B cell (primary cell): Measurements from ENCODE around the gene USP6. TPM values are rescaled to one million over a fixed set of nuclear protein-coding genes. Genes with fewer than 3 reads are reported as not detected.
"Not testable (repeated sequence)": the region's sequence is repeated elsewhere in the genome, so short reads cannot be mapped to it uniquely, and the experiment has no call there.

Experiments
- ATAC-seq: fragments of 200-7000 bp; cut with Tn5 transposase; one replicate; pipeline ENCODE4 v1.10.0; 2021; ENCODE audit warnings: low read depth, mild to moderate bottlenecking, moderate number of reproducible peaks, moderate library complexity
- CTCF ChIA-PET: fragments of 350-600 bp; sonication (Branson Sonifier 250); formaldehyde crosslinking; loops from one replicate; lab custom pipeline; 2021; ENCODE audit warnings: antibody characterized with exemption, inconsistent platforms; lab: Charles Lee
- POLR2A ChIA-PET: fragments of 350-600 bp; sonication (Branson Sonifier 250); formaldehyde crosslinking; loops from one replicate; lab custom pipeline; 2021; ENCODE audit warnings: antibody characterized with exemption; lab: Charles Lee
- DNase-seq: peaks from one replicate; pipeline ENCODE4 v3.0.0; 2013
- H2AFZ ChIP-seq: 2 replicates; pipeline ENCODE4 v1.6.1; 2012; ENCODE audit warnings: mild to moderate bottlenecking, low read depth, low read length; ENCODE audit not compliant: insufficient read depth, poor library complexity, severe bottlenecking
- H3K27ac ChIP-seq, 2 donors: 1 replicate in 1 of 2; 2 replicates in 1 of 2; pipeline ENCODE4 v1.5.1; 2012 to 2013; ENCODE audit warnings: low read length in 2 of 2, mild to moderate bottlenecking in 2 of 2, moderate library complexity in 1 of 2
- H3K27me3 ChIP-seq, 4 experiments: fragments of 200-600 bp in 1 of 4; sonication (generic) in 1 of 4; replicated peaks in 1 of 4; 1 replicate in 2 of 4; 2 replicates in 2 of 4; pipeline versions ENCODE4 v1.6.1 to v1.7.0; 2013 to 2016; ENCODE audit warnings: low read length in 3 of 4, mild to moderate bottlenecking in 2 of 4, mixed read lengths in 1 of 4, moderate library complexity in 1 of 4; ENCODE audit not compliant: insufficient read depth in 4 of 4, control insufficient read depth in 3 of 4; ENCODE audit errors: control extremely low read depth in 1 of 4
- H3K36me3 ChIP-seq, 2 experiments: replicated peaks in 1 of 2; 1 replicate in 1 of 2; 2 replicates in 1 of 2; pipeline versions ENCODE4 v1.6.1 to v1.7.1; 2013; ENCODE audit warnings: low read length in 1 of 2; ENCODE audit not compliant: insufficient read depth in 2 of 2, control insufficient read depth in 1 of 2; ENCODE audit errors: control extremely low read depth in 1 of 2, extremely low read depth in 1 of 2
- H3K4me1 ChIP-seq, 2 donors: fragments of 200-600 bp in 1 of 2; sonication (generic) in 1 of 2; 1 replicate in 1 of 2; 2 replicates in 1 of 2; pipeline versions ENCODE4 v1.5.1 to v1.6.1; 2013 to 2017; ENCODE audit warnings: low read length in 2 of 2; ENCODE audit not compliant: control insufficient read depth in 2 of 2, insufficient read depth in 2 of 2
- H3K4me2 ChIP-seq: replicated peaks from 2 replicates; pipeline ENCODE3; 2012; ENCODE audit warnings: mild to moderate bottlenecking, low read depth, low read length; ENCODE audit not compliant: poor library complexity, severe bottlenecking
- H3K4me3 ChIP-seq, 5 experiments: fragments of 200-600 bp in 1 of 5; sonication (generic) in 1 of 5; 1 replicate in 3 of 5; 2 replicates in 2 of 5; pipeline versions ENCODE4 v1.5.1 to v1.7.0; 2011 to 2016; ENCODE audit warnings: low read length in 4 of 5, mild to moderate bottlenecking in 4 of 5, low read depth in 2 of 5, control low read depth in 1 of 5, moderate library complexity in 1 of 5; ENCODE audit not compliant: insufficient read depth in 1 of 5; ENCODE audit errors: control extremely low read depth in 1 of 5, extremely low read depth in 1 of 5
- H3K79me2 ChIP-seq: fragments of 200-600 bp; sonication (generic); one replicate; pipeline ENCODE4 v1.6.0; 2016; ENCODE audit warnings: low read length; ENCODE audit not compliant: control insufficient read depth, insufficient read depth
- H3K9ac ChIP-seq: fragments of 200-600 bp; sonication (generic); 2 replicates; pipeline ENCODE4 v1.6.1; 2017; ENCODE audit warnings: mild to moderate bottlenecking, low read length, moderate library complexity
- H3K9me3 ChIP-seq, 3 donors: one replicate each; pipeline versions ENCODE4 v1.6.1 to v1.7.1; 2013; ENCODE audit warnings: low read length in 2 of 3; ENCODE audit not compliant: control insufficient read depth in 2 of 3, insufficient read depth in 1 of 3; ENCODE audit errors: control extremely low read depth in 1 of 3
- H4K20me1 ChIP-seq: 2 replicates; pipeline ENCODE4 v1.6.0; 2012; ENCODE audit warnings: mild to moderate bottlenecking, low read length; ENCODE audit not compliant: insufficient read depth, control insufficient read depth, poor library complexity, severe bottlenecking
- H3K27ac Mint-ChIP-seq: one replicate; pipeline ENCODE4 v1.8.0; 2021; ENCODE audit warnings: mixed read lengths
- H3K27me3 Mint-ChIP-seq: one replicate; pipeline ENCODE4 v1.8.0; 2021; ENCODE audit warnings: mixed read lengths
- H3K4me1 Mint-ChIP-seq: one replicate; pipeline ENCODE4 v1.8.0; 2021; ENCODE audit warnings: mixed read lengths
- H3K4me3 Mint-ChIP-seq: one replicate; pipeline ENCODE4 v1.8.0; 2021; ENCODE audit warnings: mixed read lengths
- H3K9me3 Mint-ChIP-seq: one replicate; pipeline ENCODE4 v1.8.0; 2022; ENCODE audit warnings: mixed read lengths; ENCODE audit not compliant: insufficient read depth
- EZH2 ChIP-seq: IDR thresholded peaks from 2 replicates; pipeline ENCODE4 v1.6.1; 2012; ENCODE audit warnings: borderline replicate concordance, low read depth, mild to moderate bottlenecking, moderate library complexity, low read length; ENCODE audit not compliant: insufficient read depth, poor library complexity, severe bottlenecking
- WGBS: methylation state at CpG from one replicate; pipeline ENCODE4 v1.1.5; 2013; ENCODE audit warnings: missing lambda C conversion rate; ENCODE audit not compliant: insufficient coverage; 5-methylcytosine and 5-hydroxymethylcytosine counted together
- intact Hi-C: fragments of 100-400 bp; cut with micrococcal nuclease; formaldehyde crosslinking; loops from one replicate; pipeline ENCODE4 v1.10.0; 2022
- polyA plus RNA-seq: library from polyadenylated mRNA; depleted of rRNA; stranded (reverse); fragments of >200 nt; gene quantifications from 2 replicates; pipeline ENCODE4 v1.2.3, GENCODE V29; 2012
- total RNA-seq, 2 donors: library from RNA; stranded (reverse); fragments of 120-200 nt in 1 of 2; gene quantifications; 1 replicate in 1 of 2; 2 replicates in 1 of 2; pipeline versions ENCODE4 v1.2.3 to v1.2.4, GENCODE V29; 2013 to 2022
- TF ChIP-seq, protein P1 (sequence below): fragments of 200-600 bp; IDR thresholded peaks from one replicate; pipeline ENCODE4 v1.8.0; 2022; ENCODE audit warnings: antibody characterized with exemption, mild to moderate bottlenecking

USP6 gene
- total and polyA plus RNA-seq, 2 donors (not counting 1 experiment from before 2014, with no cell fraction given), result 0.36 to 0.47 TPM

DNA sequence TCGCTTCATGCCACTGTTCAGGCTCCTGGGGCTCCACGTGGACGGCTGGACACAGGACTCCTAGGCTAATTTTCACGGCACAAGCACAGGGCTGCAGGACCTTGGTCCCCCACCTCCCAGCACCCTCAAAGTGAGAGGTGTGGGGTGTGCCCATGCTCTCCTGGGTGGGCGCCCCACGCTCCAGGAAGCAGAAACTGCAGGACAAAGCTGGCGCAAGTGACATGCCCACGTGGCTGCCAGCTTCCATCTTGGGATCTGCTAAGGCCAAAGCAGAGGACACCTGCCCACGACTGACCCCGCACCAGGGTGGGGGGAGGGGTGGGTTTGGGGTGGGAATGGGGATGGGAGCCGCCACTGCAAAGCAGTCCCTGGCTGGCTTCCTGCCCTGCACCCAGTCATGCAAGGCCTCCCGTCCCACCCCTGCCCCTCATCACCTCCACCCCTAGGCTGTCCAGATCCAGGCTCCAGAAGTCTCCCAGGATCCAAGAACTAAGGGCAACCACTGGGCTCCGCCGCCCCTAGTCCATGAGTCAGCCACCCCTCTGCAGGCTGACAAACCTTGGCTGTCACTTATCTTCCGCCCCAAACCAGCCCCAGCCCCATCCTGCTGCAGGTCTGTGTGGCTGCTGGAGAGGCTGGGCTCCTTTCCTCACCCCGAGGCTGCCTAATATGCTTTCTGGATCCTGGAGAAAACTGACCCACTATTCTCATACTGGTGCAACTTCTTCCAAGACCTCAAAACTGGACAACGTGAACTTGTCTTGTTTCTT lies 11.1 kb downstream of the USP6 start:
- no peaks in the 10 kb centered on the region for H3K36me3 ChIP-seq
- H3K4me2 ChIP-seq, result no peak overlapping the region
- CTCF ChIA-PET, result no interaction called here
- H3K27ac ChIP-seq, result no peak overlapping the region
- H4K20me1 ChIP-seq, result no peaks in the 10 kb centered on the region
- H3K4me3 ChIP-seq, result no peak overlapping the region
- H2AFZ ChIP-seq, result no peak overlapping the region
- ATAC-seq (no peak), DNase-seq (no peak)
- peaks cover 7 to 10% of the 10 kb centered on the region in 2 donors for H3K4me1 ChIP-seq
- TF ChIP-seq, protein P1, sequence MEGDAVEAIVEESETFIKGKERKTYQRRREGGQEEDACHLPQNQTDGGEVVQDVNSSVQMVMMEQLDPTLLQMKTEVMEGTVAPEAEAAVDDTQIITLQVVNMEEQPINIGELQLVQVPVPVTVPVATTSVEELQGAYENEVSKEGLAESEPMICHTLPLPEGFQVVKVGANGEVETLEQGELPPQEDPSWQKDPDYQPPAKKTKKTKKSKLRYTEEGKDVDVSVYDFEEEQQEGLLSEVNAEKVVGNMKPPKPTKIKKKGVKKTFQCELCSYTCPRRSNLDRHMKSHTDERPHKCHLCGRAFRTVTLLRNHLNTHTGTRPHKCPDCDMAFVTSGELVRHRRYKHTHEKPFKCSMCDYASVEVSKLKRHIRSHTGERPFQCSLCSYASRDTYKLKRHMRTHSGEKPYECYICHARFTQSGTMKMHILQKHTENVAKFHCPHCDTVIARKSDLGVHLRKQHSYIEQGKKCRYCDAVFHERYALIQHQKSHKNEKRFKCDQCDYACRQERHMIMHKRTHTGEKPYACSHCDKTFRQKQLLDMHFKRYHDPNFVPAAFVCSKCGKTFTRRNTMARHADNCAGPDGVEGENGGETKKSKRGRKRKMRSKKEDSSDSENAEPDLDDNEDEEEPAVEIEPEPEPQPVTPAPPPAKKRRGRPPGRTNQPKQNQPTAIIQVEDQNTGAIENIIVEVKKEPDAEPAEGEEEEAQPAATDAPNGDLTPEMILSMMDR, result no peak
- POLR2A ChIA-PET, result no interaction called here
- intact Hi-C loops, result no loop called here
- Mint-ChIP-seq H3K4me3 (no peak overlapping the region), H3K27ac (peak overlapping the region; percentile 3), H3K9me3 (no peaks in the 10 kb centered on the region), H3K27me3 (peaks cover 26% of the 10 kb centered on the region), H3K4me1 (peaks cover 8% of the 10 kb centered on the region)
- no peaks in the 10 kb centered on the region for H3K79me2 ChIP-seq
- no peak overlapping the region for H3K9ac ChIP-seq
- peaks cover 0 to 9% (median 0%) of the 10 kb centered on the region in 3 donors for H3K9me3 ChIP-seq
- WGBS, result 86% methylated on average over 8 of the region's 17 CpGs
- peaks cover 0 to 16% (median 7%) of the 10 kb centered on the region in 4 experiments for H3K27me3 ChIP-seq

DNA sequence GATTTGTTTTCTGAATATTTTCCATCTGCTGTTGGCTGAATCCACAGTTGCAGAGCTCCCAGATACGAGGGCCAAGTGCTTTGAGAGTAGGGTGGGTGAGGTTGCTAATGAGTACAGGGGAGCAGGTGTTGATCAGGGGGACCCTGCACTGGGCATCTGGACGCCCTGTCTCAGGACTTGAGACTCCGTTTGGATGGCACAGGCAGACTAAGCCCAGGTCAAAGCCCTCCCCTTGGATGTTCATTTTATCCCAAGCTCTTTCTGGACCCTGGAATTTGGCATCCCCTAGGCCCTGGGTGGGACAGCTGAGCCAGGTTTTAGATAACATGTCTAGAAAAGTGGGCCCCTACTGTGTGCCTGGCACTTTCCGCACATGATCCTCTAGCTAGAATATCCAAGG lies 12.1 kb downstream of the USP6 start:
- H3K4me3 Mint-ChIP-seq, result no peak overlapping the region
- intact Hi-C loops, result no loop called here
- Histone ChIP-seq H3K9ac (no peak overlapping the region), H3K4me3 (no peak overlapping the region), H3K27me3 (peaks cover 0 to 11% (median 4%) of the 10 kb centered on the region in 4 experiments), H4K20me1 (no peaks in the 10 kb centered on the region), H3K27ac (no peak overlapping the region), H3K4me2 (no peak overlapping the region), H3K4me1 (peaks cover 0 to 5% of the 10 kb centered on the region in 2 donors), H3K79me2 (no peaks in the 10 kb centered on the region), H3K36me3 (no peaks in the 10 kb centered on the region), H3K9me3 (peaks cover 0 to 6% (median 0%) of the 10 kb centered on the region in 3 donors), H2AFZ (no peak overlapping the region)
- H3K27ac Mint-ChIP-seq, result no peak overlapping the region
- WGBS, result 88% methylated on average over 3 of the region's 4 CpGs
- CTCF ChIA-PET, result interaction anchor here (0.6 kb wide), 1 partner anchor 49 kb away, joined by 3 read pairs; no protein-coding TSS in a partner anchor
- no peak for TF ChIP-seq EZH2
- TF ChIP-seq, protein P1, result no peak
- H3K27me3 Mint-ChIP-seq, result peaks cover 23% of the 10 kb centered on the region
- peaks cover 4% of the 10 kb centered on the region for H3K4me1 Mint-ChIP-seq
- no peaks in the 10 kb centered on the region for H3K9me3 Mint-ChIP-seq
- DNase-seq, result no peak
- POLR2A ChIA-PET, result no interaction called here
- no peak for ATAC-seq

DNA sequence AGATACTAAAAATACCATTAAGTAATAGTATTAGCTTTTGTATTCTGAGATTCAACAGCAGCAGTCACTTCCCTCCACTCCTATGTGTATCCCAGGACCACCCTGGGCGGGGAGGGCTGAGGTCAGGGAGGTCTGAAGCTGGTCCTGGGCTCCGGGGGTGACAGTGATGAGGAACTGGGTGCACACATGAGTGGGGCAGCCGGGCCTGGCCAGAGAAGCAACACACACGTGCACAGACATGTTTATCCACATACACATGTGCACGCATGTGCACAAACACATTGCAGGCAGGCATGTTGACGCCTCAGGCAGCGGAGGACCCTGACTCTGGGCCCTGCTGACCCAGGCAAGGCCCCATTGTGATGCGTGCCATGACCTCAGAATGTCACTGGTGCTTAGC lies 12.6 kb downstream of the USP6 start:
- H3K4me3 Mint-ChIP-seq, H4K20me1 ChIP-seq, DNase-seq, H3K27me3 ChIP-seq, H3K9me3 ChIP-seq, H3K9ac ChIP-seq, H3K4me1 ChIP-seq, H2AFZ ChIP-seq, POLR2A ChIA-PET, intact Hi-C loops, H3K4me2 ChIP-seq, H3K27ac Mint-ChIP-seq, H3K9me3 Mint-ChIP-seq, H3K27ac ChIP-seq, H3K79me2 ChIP-seq, H3K4me3 ChIP-seq, H3K4me1 Mint-ChIP-seq, H3K36me3 ChIP-seq, ATAC-seq: not testable (repeated sequence)
- peaks cover 23% of the 10 kb centered on the region for H3K27me3 Mint-ChIP-seq
- CTCF ChIA-PET, result interaction anchor here (0.6 kb wide), 1 partner anchor 49 kb away, joined by 3 read pairs; no protein-coding TSS in a partner anchor
- WGBS, result 81% methylated on average over 6 of the region's 8 CpGs
